Panc1 (cell line): ENCODE measurements around the gene SLC13A5. TPM values are rescaled to one million over a fixed set of nuclear protein-coding genes. Genes with fewer than 3 reads are reported as not detected.

Source experiments
- ATAC-seq: fragments of 200-7000 bp; cut with Tn5 transposase; 2 replicates; pipeline ENCODE4 v1.9.1; 2020; ENCODE audit warnings: mild to moderate bottlenecking, moderate library complexity
- BruUV-seq: library from RNA; stranded (reverse); fragments of 400-500 nt; replicated peaks from 2 replicates; lab custom pipeline; 2021; lab: Mats Ljungman, UMichigan
- CTCF ChIA-PET: fragments of 300-600 bp; sonication (Branson Sonifier 250); formaldehyde crosslinking; loops from one replicate; lab custom pipeline; 2022; ENCODE audit warnings: antibody characterized with exemption; lab: Charles Lee
- POLR2A ChIA-PET: fragments of 300-600 bp; sonication (Branson Sonifier 250); formaldehyde crosslinking; loops from one replicate; lab custom pipeline; 2022; ENCODE audit warnings: antibody characterized with exemption; lab: Charles Lee
- DNase-seq: peaks from one replicate; pipeline ENCODE4 v3.0.0-alpha.2; 2010; ENCODE audit warnings: low read depth, low spot score
- H3K27ac ChIP-seq: 2 replicates; pipeline ENCODE4 v1.5.1; 2011; ENCODE audit warnings: mild to moderate bottlenecking, low read length, inconsistent platforms
- H3K27me3 ChIP-seq: fragments of 200-500 bp; sonication (Bioruptor generic); 2 replicates; pipeline ENCODE4 v1.6.0; 2014; ENCODE audit warnings: low read length, inconsistent platforms; ENCODE audit not compliant: control insufficient read depth, insufficient read depth
- H3K36me3 ChIP-seq: fragments of 200-500 bp; sonication (Bioruptor generic); 2 replicates; pipeline ENCODE4 v1.5.1; 2014; ENCODE audit warnings: inconsistent platforms, mild to moderate bottlenecking, low read length, moderate library complexity; ENCODE audit not compliant: control insufficient read depth, insufficient read depth
- H3K4me1 ChIP-seq: 2 replicates; pipeline ENCODE4 v1.5.1; 2011; ENCODE audit warnings: inconsistent platforms, mild to moderate bottlenecking, low read length, moderate library complexity; ENCODE audit not compliant: control insufficient read depth, insufficient read depth
- H3K4me3 ChIP-seq, 2 experiments: 2 replicates each; pipeline ENCODE4 v1.5.1; 2011 to 2012; ENCODE audit warnings: low read depth in 2 of 2, low read length in 2 of 2, mild to moderate bottlenecking in 2 of 2, inconsistent platforms in 1 of 2, moderate library complexity in 1 of 2
- H3K9me3 ChIP-seq: fragments of 200-500 bp; sonication (Bioruptor generic); 2 replicates; pipeline ENCODE4 v1.5.1; 2014; ENCODE audit warnings: low read depth, mild to moderate bottlenecking, inconsistent platforms, low read length, moderate library complexity; ENCODE audit not compliant: control insufficient read depth, insufficient read depth
- POLR2AphosphoS5 ChIP-seq: IDR thresholded peaks from 2 replicates; pipeline ENCODE4 v1.6.1; 2012; ENCODE audit warnings: mild to moderate bottlenecking, low read depth, low read length, moderate library complexity
- SIN3A ChIP-seq: IDR thresholded peaks from 2 replicates; pipeline ENCODE4 v1.6.1; 2012; ENCODE audit warnings: low read depth, mild to moderate bottlenecking, low read length, moderate library complexity, borderline replicate concordance; ENCODE audit not compliant: insufficient read depth
- TCF7L2 ChIP-seq: IDR thresholded peaks from 2 replicates; pipeline ENCODE4 v1.6.1; 2011; ENCODE audit warnings: mild to moderate bottlenecking, low read depth, low read length, inconsistent platforms
- in situ Hi-C: cut with HindIII; loops from 2 replicates; pipeline ENCODE4 v1.10.0; 2016; ENCODE audit warnings: low sequenced_read_pairs, low pct_unique_long_range_greater_than_20kb
- intact Hi-C: fragments of 100-400 bp; cut with micrococcal nuclease; formaldehyde crosslinking; loops from one replicate; pipeline ENCODE4 v1.10.0; 2022; ENCODE audit not compliant: unreplicated experiment
- total RNA-seq: library from RNA; stranded (reverse); gene quantifications from one replicate; pipeline ENCODE4 v1.2.1, GENCODE V29; 2021; ENCODE audit not compliant: unreplicated experiment
- TF ChIP-seq, protein P1 (sequence below): fragments of 450-650 bp; IDR thresholded peaks from 2 replicates; pipeline ENCODE4 v1.5.1; 2017; ENCODE audit warnings: mild to moderate bottlenecking
- TF ChIP-seq, protein P2 (sequence below), 2 experiments: IDR thresholded peaks; 2 replicates each; pipeline ENCODE4 v1.6.1; 2011 to 2012; ENCODE audit warnings: low read depth in 2 of 2, control low read depth in 1 of 2, low read length in 1 of 2, mild to moderate bottlenecking in 1 of 2, moderate library complexity in 1 of 2; ENCODE audit not compliant: insufficient read depth in 1 of 2

The SLC13A5 gene
- total RNA-seq, 1 experiment from 2014 or later, result 0.26 TPM

DNA sequence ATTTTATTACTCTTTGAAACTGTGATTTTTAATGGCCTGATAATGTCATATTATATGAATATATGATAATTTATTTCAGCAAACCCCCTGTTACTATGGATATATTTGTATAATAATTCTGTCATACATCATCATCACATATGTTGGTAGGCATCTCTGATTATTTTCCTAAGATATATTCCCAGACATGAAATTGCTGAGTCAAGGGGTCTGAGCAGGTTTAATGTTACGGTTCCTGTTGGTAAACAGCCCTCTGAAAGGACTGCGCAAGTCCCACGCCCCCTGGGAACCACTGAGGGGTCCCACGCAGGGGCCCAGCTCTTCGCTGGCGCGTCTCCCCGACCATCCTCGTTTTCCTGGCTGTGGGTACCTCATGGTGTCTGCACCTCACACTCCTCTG is 24.2 kb downstream of the SLC13A5 start:
- TF ChIP-seq POLR2AphosphoS5 (no peak), SIN3A (no peak), TCF7L2 (no peak)
- TF ChIP-seq, protein P1, sequence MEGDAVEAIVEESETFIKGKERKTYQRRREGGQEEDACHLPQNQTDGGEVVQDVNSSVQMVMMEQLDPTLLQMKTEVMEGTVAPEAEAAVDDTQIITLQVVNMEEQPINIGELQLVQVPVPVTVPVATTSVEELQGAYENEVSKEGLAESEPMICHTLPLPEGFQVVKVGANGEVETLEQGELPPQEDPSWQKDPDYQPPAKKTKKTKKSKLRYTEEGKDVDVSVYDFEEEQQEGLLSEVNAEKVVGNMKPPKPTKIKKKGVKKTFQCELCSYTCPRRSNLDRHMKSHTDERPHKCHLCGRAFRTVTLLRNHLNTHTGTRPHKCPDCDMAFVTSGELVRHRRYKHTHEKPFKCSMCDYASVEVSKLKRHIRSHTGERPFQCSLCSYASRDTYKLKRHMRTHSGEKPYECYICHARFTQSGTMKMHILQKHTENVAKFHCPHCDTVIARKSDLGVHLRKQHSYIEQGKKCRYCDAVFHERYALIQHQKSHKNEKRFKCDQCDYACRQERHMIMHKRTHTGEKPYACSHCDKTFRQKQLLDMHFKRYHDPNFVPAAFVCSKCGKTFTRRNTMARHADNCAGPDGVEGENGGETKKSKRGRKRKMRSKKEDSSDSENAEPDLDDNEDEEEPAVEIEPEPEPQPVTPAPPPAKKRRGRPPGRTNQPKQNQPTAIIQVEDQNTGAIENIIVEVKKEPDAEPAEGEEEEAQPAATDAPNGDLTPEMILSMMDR, result no peak
- TF ChIP-seq, protein P2, sequence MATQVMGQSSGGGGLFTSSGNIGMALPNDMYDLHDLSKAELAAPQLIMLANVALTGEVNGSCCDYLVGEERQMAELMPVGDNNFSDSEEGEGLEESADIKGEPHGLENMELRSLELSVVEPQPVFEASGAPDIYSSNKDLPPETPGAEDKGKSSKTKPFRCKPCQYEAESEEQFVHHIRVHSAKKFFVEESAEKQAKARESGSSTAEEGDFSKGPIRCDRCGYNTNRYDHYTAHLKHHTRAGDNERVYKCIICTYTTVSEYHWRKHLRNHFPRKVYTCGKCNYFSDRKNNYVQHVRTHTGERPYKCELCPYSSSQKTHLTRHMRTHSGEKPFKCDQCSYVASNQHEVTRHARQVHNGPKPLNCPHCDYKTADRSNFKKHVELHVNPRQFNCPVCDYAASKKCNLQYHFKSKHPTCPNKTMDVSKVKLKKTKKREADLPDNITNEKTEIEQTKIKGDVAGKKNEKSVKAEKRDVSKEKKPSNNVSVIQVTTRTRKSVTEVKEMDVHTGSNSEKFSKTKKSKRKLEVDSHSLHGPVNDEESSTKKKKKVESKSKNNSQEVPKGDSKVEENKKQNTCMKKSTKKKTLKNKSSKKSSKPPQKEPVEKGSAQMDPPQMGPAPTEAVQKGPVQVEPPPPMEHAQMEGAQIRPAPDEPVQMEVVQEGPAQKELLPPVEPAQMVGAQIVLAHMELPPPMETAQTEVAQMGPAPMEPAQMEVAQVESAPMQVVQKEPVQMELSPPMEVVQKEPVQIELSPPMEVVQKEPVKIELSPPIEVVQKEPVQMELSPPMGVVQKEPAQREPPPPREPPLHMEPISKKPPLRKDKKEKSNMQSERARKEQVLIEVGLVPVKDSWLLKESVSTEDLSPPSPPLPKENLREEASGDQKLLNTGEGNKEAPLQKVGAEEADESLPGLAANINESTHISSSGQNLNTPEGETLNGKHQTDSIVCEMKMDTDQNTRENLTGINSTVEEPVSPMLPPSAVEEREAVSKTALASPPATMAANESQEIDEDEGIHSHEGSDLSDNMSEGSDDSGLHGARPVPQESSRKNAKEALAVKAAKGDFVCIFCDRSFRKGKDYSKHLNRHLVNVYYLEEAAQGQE (IDR thresholded peaks at IDR 0.05; ENCODE audit: insufficient read depth in 1 of 2, low read depth in 2 of 2, low read length in 1 of 2), result no peak
- in situ Hi-C loops (no loop called here), intact Hi-C loops (no loop called here)
- ChIA-PET CTCF (no interaction called here), POLR2A (no interaction called here)
- DNase-seq (no peak), ATAC-seq (no peak)
- Histone ChIP-seq H3K9me3 (no peaks in the 10 kb centered on the region), H3K4me1 (no peaks in the 10 kb centered on the region), H3K27me3 (no peaks in the 10 kb centered on the region; the same call in 1 of the 2 replicates), H3K27ac (no peak overlapping the region), H3K4me3 (no peak overlapping the region), H3K36me3 (no peaks in the 10 kb centered on the region)
- BruUV-seq, result no TSS peak

DNA sequence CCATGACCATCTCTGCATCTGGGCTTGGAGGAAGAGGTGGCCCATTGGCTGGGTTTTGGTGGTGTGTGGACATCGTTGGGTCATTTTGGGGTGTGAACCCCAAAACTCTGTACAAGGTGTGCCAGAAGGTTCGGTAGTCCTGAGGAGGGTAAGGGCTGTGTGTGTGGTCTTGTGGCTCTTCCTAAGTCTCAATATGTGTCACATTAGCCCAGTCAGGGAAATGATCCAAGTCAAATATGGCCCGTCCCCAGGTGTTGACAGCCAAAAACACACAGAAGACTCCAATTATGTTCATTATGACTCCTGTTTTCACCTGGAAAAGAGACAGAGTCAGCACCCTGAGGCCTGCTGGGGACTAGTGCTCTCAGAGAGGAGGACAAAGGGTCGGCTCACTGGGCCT is 27.1 kb downstream of the SLC13A5 start:
- Histone ChIP-seq H3K36me3 (no peaks in the 10 kb centered on the region), H3K4me1 (no peaks in the 10 kb centered on the region), H3K9me3 (no peaks in the 10 kb centered on the region), H3K4me3 (no peak overlapping the region), H3K27ac (no peak overlapping the region), H3K27me3 (no peaks in the 10 kb centered on the region)
- POLR2A ChIA-PET, result no interaction called here
- in situ Hi-C loops, result no loop called here
- ATAC-seq (no peak), DNase-seq (no peak)
- BruUV-seq, result no TSS peak
- TF ChIP-seq SIN3A (no peak), TCF7L2 (no peak), POLR2AphosphoS5 (no peak)
- TF ChIP-seq, protein P2 (IDR thresholded peaks at IDR 0.05; ENCODE audit: insufficient read depth in 1 of 2, low read depth in 2 of 2, low read length in 1 of 2), result no peak
- TF ChIP-seq, protein P1, result no peak
- CTCF ChIA-PET, result no interaction called here
- intact Hi-C loops, result no loop called here
